GM19351 (cell line): Measurements from ENCODE around the gene DBN1.
"Not testable (repeated sequence)": the region's sequence is repeated elsewhere in the genome, so short reads cannot be mapped to it uniquely, and the experiment has no call there.

Experiments used
- ATAC-seq: cut with Tn5 transposase; IDR thresholded peaks from one replicate; pipeline ENCODE4 v1.9.1; 2021; ENCODE audit warnings: mild to moderate bottlenecking, moderate library complexity; ENCODE audit not compliant: unreplicated experiment

DBN1 gene

DNA sequence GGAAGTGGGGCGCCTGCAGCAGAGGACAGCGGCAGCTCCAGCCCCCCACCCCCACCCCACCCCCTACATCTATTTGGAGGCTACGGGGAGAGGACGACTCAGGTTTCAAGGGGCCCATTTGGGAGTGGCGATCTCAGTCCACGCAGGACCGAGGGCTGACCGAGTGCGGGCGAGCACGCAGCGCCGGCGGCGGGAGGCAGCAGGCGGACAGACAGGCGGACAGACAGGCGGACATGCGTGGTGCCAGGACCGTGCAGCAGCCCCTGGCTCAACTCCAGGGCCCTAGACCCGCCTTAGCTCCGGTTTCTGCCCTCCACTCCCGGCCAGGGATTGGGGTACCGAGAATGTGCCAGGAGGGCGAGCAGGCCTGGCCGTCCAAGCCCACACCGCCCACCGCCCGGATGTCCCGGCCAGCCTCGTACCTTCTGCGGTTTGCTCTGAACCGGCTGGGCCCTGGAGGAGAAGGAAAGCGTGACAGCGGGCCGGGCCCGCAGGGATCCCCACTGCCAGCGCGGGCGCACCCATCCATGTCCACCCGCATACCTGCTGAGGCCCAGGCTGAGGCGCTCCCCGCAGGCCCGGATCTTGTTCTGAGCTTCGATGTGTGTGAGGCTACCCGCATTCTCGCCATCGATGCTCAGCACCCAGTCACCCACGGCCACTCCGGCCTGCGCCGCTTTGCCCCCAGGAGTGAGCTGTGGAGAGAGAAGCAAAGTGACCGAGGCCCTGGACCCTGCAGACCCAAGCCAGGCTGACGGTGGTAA lies 18.7 kb upstream of the DBN1 start:
- no peak for ATAC-seq

DNA sequence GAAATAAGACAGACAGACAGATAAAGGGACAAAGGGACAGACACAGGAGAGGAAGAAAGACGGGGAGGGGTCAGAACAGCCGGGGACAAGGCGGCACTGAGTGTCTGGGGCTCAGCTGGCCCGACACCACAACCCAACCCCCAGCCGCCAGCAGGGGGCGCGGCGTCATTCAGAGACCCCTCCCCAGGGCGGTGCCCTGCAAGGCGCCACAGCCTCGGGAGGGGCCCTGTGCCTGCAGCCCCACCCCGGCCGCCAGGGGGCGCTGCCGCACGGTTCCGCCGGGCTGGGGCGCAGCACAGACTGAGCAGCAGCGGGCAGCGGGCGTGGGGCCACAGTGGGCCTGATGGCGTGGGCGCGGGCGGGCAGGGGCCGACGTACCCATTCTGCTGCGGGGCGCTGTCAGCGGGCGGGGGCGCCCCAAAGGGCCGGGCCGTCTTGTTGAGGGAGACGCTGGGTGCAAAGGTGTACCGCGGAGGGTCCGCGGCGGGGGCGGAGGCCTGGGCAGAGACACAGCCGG lies 18.1 kb upstream of the DBN1 start:
- ATAC-seq, result no peak

GRCh38 chr5:177490992-177491391 lies 17.6 kb upstream of the DBN1 start:
- no peak for ATAC-seq

DNA sequence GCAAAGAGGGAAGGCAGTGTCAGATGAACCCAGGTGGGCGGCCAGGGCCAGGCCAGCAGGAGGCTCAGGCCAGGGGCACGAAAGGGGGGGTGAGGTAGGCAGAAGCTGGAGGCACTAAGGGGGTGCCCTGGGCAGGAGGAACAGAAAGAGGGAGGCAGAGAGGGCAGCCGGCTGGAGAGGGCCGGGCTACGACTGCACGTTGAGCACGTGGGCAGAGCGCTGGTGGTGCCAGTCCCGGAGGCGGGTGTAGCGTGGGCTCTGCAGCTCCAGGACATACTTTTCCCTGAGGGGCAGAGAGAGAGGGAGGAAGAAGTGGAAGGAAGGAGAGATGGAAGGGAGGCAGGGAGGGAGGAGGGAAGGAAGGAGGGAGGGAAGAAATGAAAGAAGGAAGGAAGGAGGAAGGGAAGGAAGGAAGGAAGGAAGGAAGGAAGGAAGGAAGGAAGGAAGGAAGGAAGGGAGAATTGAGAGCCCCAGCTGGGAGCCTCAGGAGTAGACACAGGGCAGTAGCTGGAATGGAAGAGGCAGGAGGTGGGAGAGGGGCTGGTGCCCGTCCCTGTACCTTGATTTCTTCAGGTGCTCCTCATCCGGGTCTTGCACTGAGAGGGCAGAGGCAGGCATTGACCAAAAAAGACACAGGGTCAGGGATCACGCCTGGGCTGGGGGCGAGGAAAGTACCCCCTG lies 17.0 kb upstream of the DBN1 start:
- no peak for ATAC-seq

GRCh38 chr5:177489119-177489716 lies 15.8 kb upstream of the DBN1 start:
- no peak for ATAC-seq

DNA sequence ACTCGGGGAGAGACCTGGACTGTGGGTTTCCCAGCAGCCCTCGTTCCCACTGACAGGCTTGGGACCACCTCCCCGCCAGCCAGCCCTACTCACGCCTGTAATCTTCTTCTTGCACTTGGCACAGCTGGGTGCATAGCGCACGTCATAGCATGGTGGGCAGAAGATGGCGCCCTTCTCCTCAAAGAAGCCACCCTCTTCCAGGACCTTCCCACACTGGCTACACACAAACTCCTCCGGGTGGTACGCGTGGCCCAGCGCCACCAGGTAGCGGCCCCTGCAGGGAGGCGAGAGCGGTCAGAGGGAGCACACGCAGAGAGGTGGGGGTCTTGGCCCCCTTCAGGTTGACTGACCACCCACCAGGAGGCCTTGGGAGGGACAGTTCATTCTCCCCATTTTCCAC lies 14.5 kb upstream of the DBN1 start:
- ATAC-seq, result no peak

GRCh38 chr5:177487144-177487543 lies 13.7 kb upstream of the DBN1 start:
- no peak for ATAC-seq

DNA sequence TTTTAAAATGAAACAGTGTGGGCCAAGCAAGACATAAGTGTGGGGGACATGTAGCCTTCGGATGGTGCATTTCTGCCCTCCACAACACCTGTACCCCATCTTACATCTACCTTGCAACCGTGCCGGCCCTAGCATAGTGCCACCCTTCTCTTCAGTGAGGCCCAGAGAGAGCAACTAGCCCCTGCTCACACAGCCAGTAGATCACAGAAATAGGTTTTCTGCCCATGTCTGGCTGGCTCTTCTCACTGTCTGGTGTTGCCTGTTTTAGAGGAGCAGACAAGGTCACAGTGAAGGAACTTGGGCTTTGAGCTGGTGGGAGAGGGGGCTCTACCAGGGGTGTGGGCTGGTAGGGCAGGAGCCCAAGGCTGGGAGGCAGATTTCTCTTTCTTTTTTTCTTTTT lies 12.8 kb upstream of the DBN1 start:
- no peak for ATAC-seq

DNA sequence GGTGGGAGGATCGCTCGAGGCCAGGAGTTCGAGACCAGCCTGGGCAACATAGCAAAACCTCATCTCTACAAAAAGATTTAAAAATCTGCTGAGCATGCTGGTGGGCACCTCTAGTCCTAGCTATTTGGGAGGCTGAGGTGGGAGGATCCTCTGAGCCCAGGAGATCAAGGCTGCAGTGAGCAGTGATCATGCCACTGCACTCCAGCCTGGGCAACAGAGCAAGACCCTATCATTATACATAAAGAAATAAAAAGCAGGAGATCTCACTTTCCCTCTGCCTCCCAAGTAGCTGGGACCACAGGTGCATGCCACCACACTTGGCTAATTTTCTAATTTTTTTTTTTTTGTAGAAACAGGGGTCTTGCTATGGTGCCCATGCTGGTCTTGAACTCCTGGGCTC lies 12.3 kb upstream of the DBN1 start:
- not testable (repeated sequence) for ATAC-seq

GRCh38 chr5:177484902-177485549 lies 11.6 kb upstream of the DBN1 start:
- no peak for ATAC-seq

- no peak for ATAC-seq
These were observed 10.8 kb upstream of the DBN1 start for GRCh38 chr5:177483994-177484901.

- no peak for ATAC-seq
These were observed 9.6 kb upstream of the DBN1 start for GRCh38 chr5:177483042-177483441.

DNA sequence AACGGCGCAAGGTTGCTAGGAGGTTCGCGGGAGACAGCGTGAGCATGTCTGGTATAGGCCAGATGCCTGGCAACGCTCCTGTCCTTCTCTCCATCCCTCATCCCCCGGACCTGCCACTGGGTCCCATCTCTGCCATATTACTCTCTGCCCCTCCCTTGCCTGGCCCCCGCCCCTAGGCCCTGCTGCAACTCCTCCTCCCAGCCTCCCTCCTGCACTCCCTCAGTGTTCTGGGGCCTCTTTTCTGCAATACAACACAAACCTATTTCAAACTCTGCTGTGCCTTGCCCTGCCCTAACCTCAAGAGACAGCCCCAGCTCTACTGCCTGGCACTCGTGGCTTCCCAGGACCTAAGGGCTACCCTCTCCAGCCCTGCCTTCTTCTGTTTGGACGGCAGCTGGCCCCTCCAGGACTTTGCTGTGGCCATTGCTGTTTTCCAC lies 8.9 kb upstream of the DBN1 start:
- ATAC-seq, result no peak

DNA sequence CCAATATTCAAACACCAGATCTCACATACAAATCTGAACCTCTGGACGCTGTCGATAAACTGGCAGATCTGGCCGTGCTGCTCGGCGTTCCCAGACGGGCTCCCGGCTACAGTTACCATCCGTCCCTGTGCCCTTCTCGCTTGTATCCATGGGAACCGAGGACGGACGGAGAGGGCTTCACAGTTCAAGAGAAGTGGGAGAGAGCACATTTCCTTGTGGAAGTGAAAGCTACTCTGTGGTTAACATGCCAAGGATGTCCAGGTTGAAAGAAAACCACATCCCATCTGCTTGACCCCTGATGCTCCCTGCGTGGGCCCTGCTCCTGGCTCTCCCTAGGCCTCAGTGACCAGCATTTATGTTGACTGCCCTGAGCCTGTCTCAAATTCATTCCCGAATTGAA lies 6.3 kb upstream of the DBN1 start:
- ATAC-seq, result no peak

GRCh38 chr5:177478711-177479646 lies 5.5 kb upstream of the DBN1 start:
- no peak for ATAC-seq

DNA sequence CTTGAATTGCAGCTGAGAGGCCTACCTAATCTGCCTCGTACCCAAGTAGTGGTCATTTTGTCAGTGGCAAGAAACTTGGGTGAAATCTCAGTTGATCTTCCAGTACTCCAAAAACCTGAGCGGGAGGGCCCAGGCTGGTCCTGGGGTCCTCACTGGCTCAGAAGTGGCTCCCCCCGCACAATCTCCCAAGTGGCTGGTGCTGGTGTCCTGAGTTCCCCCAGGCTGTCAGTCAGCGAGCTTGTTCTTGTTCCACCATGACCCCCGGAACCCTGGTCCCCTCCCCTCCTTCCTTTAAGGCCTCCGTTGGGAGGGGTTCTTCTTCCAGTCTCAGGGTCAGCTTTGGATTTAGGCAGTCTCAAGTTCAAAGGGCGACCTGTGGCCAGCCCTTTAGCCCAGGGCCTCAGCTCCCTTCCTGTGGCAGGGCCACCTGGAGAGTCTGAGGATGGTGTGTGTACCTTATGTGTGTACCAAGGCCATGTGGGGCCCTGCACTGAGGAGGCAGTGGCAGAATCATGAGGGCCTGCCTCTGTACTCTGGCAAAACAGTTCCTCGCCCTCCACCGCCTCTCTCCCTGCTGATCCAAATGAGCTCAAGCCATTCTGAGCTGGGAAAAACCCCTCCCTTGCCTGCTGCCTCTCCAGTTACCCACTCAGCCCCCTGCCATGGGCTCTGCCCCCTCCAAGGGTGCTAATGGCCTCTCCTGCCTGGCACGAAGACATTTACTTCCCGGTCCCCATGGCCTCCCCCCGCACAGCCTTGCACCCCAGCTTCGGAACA lies 4.5 kb upstream of the DBN1 start:
- ATAC-seq, result no peak

DNA sequence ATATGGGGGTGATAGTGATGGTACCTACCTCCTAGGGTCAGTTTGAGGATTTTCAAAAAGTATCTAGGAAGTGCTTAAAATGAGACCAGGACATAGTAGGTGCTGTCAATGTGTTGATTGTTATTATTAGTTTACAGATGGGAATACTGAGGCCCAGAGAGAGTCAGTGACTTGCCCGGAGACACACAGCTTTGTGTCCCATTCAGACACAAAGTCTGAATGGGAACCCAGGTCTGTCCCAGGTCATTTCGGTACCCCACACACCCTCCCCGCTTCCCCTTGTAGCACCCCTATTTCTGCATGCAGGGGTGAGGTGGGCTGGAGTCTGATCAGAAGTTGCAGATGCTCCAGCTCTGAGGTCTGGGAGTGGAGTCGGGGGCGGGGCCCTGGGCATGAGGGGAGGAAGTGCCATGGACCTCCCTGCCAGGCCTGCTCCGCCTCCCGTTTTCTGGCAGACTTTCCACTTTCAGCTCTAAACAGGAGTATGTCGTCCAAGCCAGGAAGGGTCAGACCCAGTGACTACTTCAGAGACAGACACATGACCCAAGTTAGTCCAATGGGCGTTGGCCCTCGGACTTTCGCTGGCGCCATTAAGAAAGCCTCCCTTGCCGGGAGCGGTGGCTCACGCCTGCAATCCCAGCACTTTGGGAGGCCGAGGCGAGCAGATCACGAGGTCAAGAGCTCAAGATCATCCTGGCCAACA lies 3.2 kb upstream of the DBN1 start:
- ATAC-seq, result no peak
